Activated CD8-positive, alpha-beta memory T cell treated with anti-CD3 and anti-CD28 coated beads, Interleukin-2, amount 50 U/mL, for 24 hours (primary cell): ENCODE measurements around the gene CCT3.

Experiments
- DNase-seq: peaks from one replicate; pipeline ENCODE4 v3.0.0-alpha.2; 2020; ENCODE audit errors: extremely low read depth

Gene CCT3

GRCh38 chr1:156281693-156282478, 56.2 kb downstream of the CCT3 start:
- DNase-seq = no peak

- peak; percentile 36 for DNase-seq
These were observed 56.8 kb downstream of the CCT3 start for GRCh38 chr1:156281281-156281680.

- DNase-seq = no peak
These were observed 58.3 kb downstream of the CCT3 start for GRCh38 chr1:156279837-156280236.

GRCh38 chr1:156276966-156277381, 61.1 kb downstream of the CCT3 start:
- no peak for DNase-seq

GRCh38 chr1:156276532-156276931, 61.6 kb downstream of the CCT3 start:
- DNase-seq = no peak

GRCh38 chr1:156270314-156270713, 67.8 kb downstream of the CCT3 start:
- DNase-seq = no peak

GRCh38 chr1:156268336-156268735, 69.8 kb downstream of the CCT3 start:
- no peak for DNase-seq

- DNase-seq = no peak
These were observed 72.0 kb downstream of the CCT3 start for GRCh38 chr1:156266051-156266450.

GRCh38 chr1:156263288-156263655, 74.8 kb downstream of the CCT3 start:
- DNase-seq = no peak

- DNase-seq = no peak
These were observed 75.4 kb downstream of the CCT3 start for GRCh38 chr1:156262461-156263287.

GRCh38 chr1:156260896-156261295, 77.2 kb downstream of the CCT3 start:
- no peak for DNase-seq

GRCh38 chr1:156259805-156260204, 78.3 kb downstream of the CCT3 start:
- DNase-seq = no peak
